HCT116 (cell line): ENCODE measurements around the gene MACF1. TPM values are rescaled to one million over a fixed set of nuclear protein-coding genes. Genes with fewer than 3 reads are reported as not detected.

Experiments used
- ATAC-seq: fragments of 200-7000 bp; cut with Tn5 transposase; 2 replicates; pipeline ENCODE4 v1.9.1; 2020; ENCODE audit warnings: mild to moderate bottlenecking, moderate library complexity
- BruUV-seq: library from RNA; stranded (reverse); fragments of 400-500 nt; replicated peaks from 2 replicates; lab custom pipeline; 2021; lab: Mats Ljungman, UMichigan
- CTCF ChIA-PET: fragments of 300-600 bp; sonication (Branson Sonifier 250); formaldehyde crosslinking; loops from one replicate; lab custom pipeline; 2021; ENCODE audit warnings: antibody characterized with exemption; lab: Charles Lee
- POLR2A ChIA-PET: fragments of 300-600, 350-600 bp; sonication (Branson Sonifier 250); formaldehyde crosslinking; loops from one replicate; lab custom pipeline; 2021; ENCODE audit warnings: antibody characterized with exemption; lab: Charles Lee
- RAD21 ChIA-PET, 2 experiments: fragments of 300-600 bp; sonication (Branson Sonifier 250); formaldehyde crosslinking; loops; one replicate each; lab custom pipeline; 2023; ENCODE audit warnings: low total read pairs in 2 of 2; ENCODE audit not compliant: uncharacterized antibody in 2 of 2, unreplicated experiment in 2 of 2, low non-redundant PET in 1 of 2; lab: Charles Lee
- DNase-seq: peaks from one replicate; pipeline ENCODE4 v3.0.0-alpha.2; 2010; ENCODE audit warnings: low read depth, low spot score
- H2AFZ ChIP-seq: fragments of 200-600 bp; shearing (Covaris generic), sonication (generic); 2 replicates; pipeline ENCODE4 v1.6.1; 2017; ENCODE audit warnings: low read depth, mixed run types, mixed read lengths, antibody characterized with exemption, low read length; ENCODE audit not compliant: poor library complexity, severe bottlenecking
- H3K27ac ChIP-seq: 2 replicates; pipeline ENCODE4 v1.5.1; 2012; ENCODE audit warnings: low read depth, low read length
- H3K27me3 ChIP-seq: fragments of 200-600 bp; sonication (generic); 2 replicates; pipeline ENCODE4 v1.6.1; 2016; ENCODE audit warnings: mixed run types, low read length, mixed read lengths; ENCODE audit not compliant: insufficient read depth
- H3K36me3 ChIP-seq, 2 experiments: fragments of 200-500 bp in 1 of 2; fragments of 200-600 bp in 1 of 2; sonication (Bioruptor generic) in 1 of 2; sonication (generic) in 1 of 2; 2 replicates each; pipeline versions ENCODE4 v1.5.1 to v1.6.1; 2014 to 2016; ENCODE audit warnings: low read length in 2 of 2, inconsistent platforms in 1 of 2, mixed read lengths in 1 of 2, mixed run types in 1 of 2; ENCODE audit not compliant: insufficient read depth in 2 of 2, control insufficient read depth in 1 of 2
- H3K4me1 ChIP-seq, 2 experiments: fragments of 200-600 bp in 1 of 2; sonication (generic) in 1 of 2; 2 replicates each; pipeline versions ENCODE4 v1.5.1 to v1.6.1; 2012 to 2017; ENCODE audit warnings: low read length in 2 of 2, inconsistent platforms in 1 of 2, mild to moderate bottlenecking in 1 of 2, mixed read lengths in 1 of 2, mixed run types in 1 of 2, moderate library complexity in 1 of 2; ENCODE audit not compliant: insufficient read depth in 2 of 2, control insufficient read depth in 1 of 2
- H3K4me2 ChIP-seq: fragments of 200-600 bp; sonication (generic); 2 replicates; pipeline ENCODE4 v1.6.1; 2017; ENCODE audit warnings: mixed run types, low read length, mixed read lengths
- H3K4me3 ChIP-seq, 2 experiments: fragments of 200-600 bp in 1 of 2; sonication (generic) in 1 of 2; replicated peaks in 1 of 2; 2 replicates each; pipeline ENCODE4 v1.5.1; 2011 to 2016; ENCODE audit warnings: low read length in 2 of 2, control low read depth in 1 of 2, low read depth in 1 of 2, mild to moderate bottlenecking in 1 of 2, mixed read lengths in 1 of 2, mixed run types in 1 of 2
- H3K79me2 ChIP-seq: fragments of 200-600 bp; sonication (generic); 2 replicates; pipeline ENCODE4 v1.6.1; 2017; ENCODE audit warnings: mild to moderate bottlenecking, mixed run types, low read length, moderate library complexity, mixed read lengths; ENCODE audit not compliant: insufficient read depth
- H3K9ac ChIP-seq: fragments of 200-600 bp; sonication (generic); 2 replicates; pipeline ENCODE4 v1.6.1; 2016; ENCODE audit warnings: low read length, mixed read lengths
- H3K9me2 ChIP-seq: fragments of 200-600 bp; sonication (generic), shearing (Covaris generic); 2 replicates; pipeline ENCODE4 v1.6.1; 2017; ENCODE audit warnings: mixed run types, mild to moderate bottlenecking, moderate library complexity; ENCODE audit not compliant: insufficient read depth
- H3K9me3 ChIP-seq, 2 experiments: fragments of 200-500 bp in 1 of 2; fragments of 200-600 bp in 1 of 2; sonication (Bioruptor generic) in 1 of 2; sonication (generic) in 1 of 2; 2 replicates each; pipeline ENCODE4 v1.6.1; 2014 to 2017; ENCODE audit warnings: low read length in 2 of 2, mixed read lengths in 2 of 2, inconsistent platforms in 1 of 2, low read depth in 1 of 2, mild to moderate bottlenecking in 1 of 2, mixed run types in 1 of 2, moderate library complexity in 1 of 2; ENCODE audit not compliant: control insufficient read depth in 1 of 2, insufficient read depth in 1 of 2
- H4K20me1 ChIP-seq: fragments of 200-600 bp; sonication (generic), shearing (Covaris generic); 2 replicates; pipeline ENCODE4 v1.6.1; 2017; ENCODE audit warnings: mixed run types, mild to moderate bottlenecking, moderate library complexity; ENCODE audit not compliant: insufficient read depth
- ATF3 ChIP-seq: IDR thresholded peaks from 2 replicates; pipeline ENCODE4 v1.6.1; 2012
- CBX3 ChIP-seq: IDR thresholded peaks from 2 replicates; pipeline ENCODE4 v1.6.1; 2012; ENCODE audit warnings: low read depth
- CEBPB ChIP-seq: IDR thresholded peaks from 2 replicates; pipeline ENCODE4 v1.6.1; 2012; ENCODE audit warnings: low read depth
- EGR1 ChIP-seq: IDR thresholded peaks from 2 replicates; pipeline ENCODE4 v1.6.1; 2012; ENCODE audit warnings: low read depth
- ELF1 ChIP-seq: IDR thresholded peaks from 2 replicates; pipeline ENCODE4 v1.6.1; 2012; ENCODE audit warnings: low read depth, borderline replicate concordance
- EZH2phosphoT487 ChIP-seq: fragments of 200-600 bp; IDR thresholded peaks from 2 replicates; pipeline ENCODE4 v1.6.1; 2018; ENCODE audit warnings: antibody characterized with exemption, borderline replicate concordance
- MAX ChIP-seq: IDR thresholded peaks from 2 replicates; pipeline ENCODE4 v1.6.1; 2012
- POLR2A ChIP-seq: IDR thresholded peaks from 2 replicates; pipeline ENCODE4 v1.7.0; 2011; ENCODE audit warnings: borderline replicate concordance; ENCODE audit not compliant: insufficient read depth, insufficient read length; ENCODE audit errors: extremely low read depth
- POLR2AphosphoS5 ChIP-seq: IDR thresholded peaks from 2 replicates; pipeline ENCODE4 v1.6.1; 2011; ENCODE audit warnings: mild to moderate bottlenecking, low read depth, low read length, moderate library complexity
- RAD21 ChIP-seq: IDR thresholded peaks from 2 replicates; pipeline ENCODE4 v1.6.1; 2012; ENCODE audit warnings: low read depth, mild to moderate bottlenecking
- SIN3A ChIP-seq: IDR thresholded peaks from 2 replicates; pipeline ENCODE4 v1.6.1; 2012; ENCODE audit warnings: low read depth
- SP1 ChIP-seq: IDR thresholded peaks from 2 replicates; pipeline ENCODE4 v1.6.1; 2012; ENCODE audit warnings: low read depth
- TCF7L2 ChIP-seq: IDR thresholded peaks from 2 replicates; pipeline ENCODE4 v1.7.0; 2011; ENCODE audit warnings: borderline replicate concordance, inconsistent platforms; ENCODE audit not compliant: insufficient read depth, insufficient read length; ENCODE audit errors: extremely low read depth
- YY1 ChIP-seq: IDR thresholded peaks from 2 replicates; pipeline ENCODE4 v1.6.1; 2011; ENCODE audit warnings: low read length, low read depth, moderate library complexity, mild to moderate bottlenecking; ENCODE audit not compliant: insufficient replicate concordance; ENCODE audit errors: extremely low read depth
- intact Hi-C: fragments of 100-400 bp; cut with micrococcal nuclease; formaldehyde crosslinking; loops from 2 replicates; pipeline ENCODE4 v1.10.0; 2022
- total RNA-seq: library from RNA; stranded (reverse); gene quantifications from one replicate; pipeline ENCODE4 v1.2.1, GENCODE V29; 2021; ENCODE audit not compliant: unreplicated experiment

MACF1 gene
- total RNA-seq, 1 experiment from 2014 or later, result 146 TPM

GRCh38 chr1:39266792-39267191, 62.3 kb downstream of the MACF1 start:
- Histone ChIP-seq H3K27me3 (no peaks in the 10 kb centered on the region), H3K4me3 (no peak overlapping the region), H3K36me3 (no peaks in the 10 kb centered on the region), H3K9me3 (no peaks in the 10 kb centered on the region), H4K20me1 (no peaks in the 10 kb centered on the region), H2AFZ (no peak overlapping the region), H3K9ac (no peak overlapping the region), H3K9me2 (no peaks in the 10 kb centered on the region), H3K4me1 (no peaks in the 10 kb centered on the region; a peak in 1 of 4 replicates), H3K4me2 (no peak overlapping the region), H3K27ac (no peak overlapping the region), H3K79me2 (no peaks in the 10 kb centered on the region)
- ChIA-PET POLR2A (no interaction called here), CTCF (interaction anchor here (0.9 to 2.7 kb wide), 5 partner anchors 8 to 272 kb away, joined by 3 to 11 read pairs (median 5); no protein-coding TSS in a partner anchor), RAD21 (interaction anchor here in 1 of 2 experiments (0.7 kb wide), 1 partner anchor 144 kb away, joined by 3 read pairs; no protein-coding TSS in a partner anchor)
- DNase-seq (no peak), ATAC-seq (no peak)
- no TSS peak for BruUV-seq
- intact Hi-C loops, result loop anchor here (1.0 to 5.0 kb wide), 3 partner anchors 144 to 456 kb away; no protein-coding TSS in a partner anchor
- TF ChIP-seq CBX3 (no peak), RAD21 (no peak), EZH2phosphoT487 (no peak), EGR1 (no peak)

- Histone ChIP-seq H3K79me2 (no peaks in the 10 kb centered on the region; the same call in 1 of the 2 replicates), H3K4me2 (no peak overlapping the region), H3K36me3 (no peaks in the 10 kb centered on the region), H3K9ac (no peak overlapping the region), H3K27ac (no peak overlapping the region), H3K4me3 (no peak overlapping the region), H4K20me1 (no peaks in the 10 kb centered on the region), H2AFZ (no peak overlapping the region), H3K4me1 (no peaks in the 10 kb centered on the region; a peak in 1 of 4 replicates), H3K9me2 (no peaks in the 10 kb centered on the region), H3K9me3 (no peaks in the 10 kb centered on the region), H3K27me3 (no peaks in the 10 kb centered on the region)
- intact Hi-C loops, result loop anchor here (5.0 kb wide), 1 partner anchor 454 kb away; no protein-coding TSS in a partner anchor
- TF ChIP-seq POLR2A (no peak), POLR2AphosphoS5 (no peak), MAX (no peak), ELF1 (no peak), CEBPB (no peak), ATF3 (no peak), SIN3A (no peak), TCF7L2 (no peak), SP1 (no peak), RAD21 (no peak), YY1 (no peak)
- BruUV-seq, result no TSS peak
- ChIA-PET RAD21 (interaction anchor here in 1 of 2 experiments (0.7 kb wide), 1 partner anchor 271 kb away, joined by 3 read pairs; no protein-coding TSS in a partner anchor), POLR2A (no interaction called here), CTCF (interaction anchor here (0.6 to 1.9 kb wide), 4 partner anchors 10 to 271 kb away, joined by 3 to 8 read pairs (median 4); no protein-coding TSS in a partner anchor)
- ATAC-seq (no peak), DNase-seq (no peak)
Observed at GRCh38 chr1:39268112-39268581, 63.7 kb downstream of the MACF1 start.
